Suppressor macrophage (primary cell): ENCODE results near the gene SMG7.

Experiments used
- DNase-seq, 4 experiments: peaks; one replicate each; pipeline ENCODE4 v3.0.0-alpha.2; 2020 to 2022

Gene SMG7

GRCh38 chr1:183515002-183515689 is 42.8 kb downstream of the SMG7 start:
- DNase-seq, result peak in 3 of 4 experiments; percentile 11 to 43 (median 18)

DNA sequence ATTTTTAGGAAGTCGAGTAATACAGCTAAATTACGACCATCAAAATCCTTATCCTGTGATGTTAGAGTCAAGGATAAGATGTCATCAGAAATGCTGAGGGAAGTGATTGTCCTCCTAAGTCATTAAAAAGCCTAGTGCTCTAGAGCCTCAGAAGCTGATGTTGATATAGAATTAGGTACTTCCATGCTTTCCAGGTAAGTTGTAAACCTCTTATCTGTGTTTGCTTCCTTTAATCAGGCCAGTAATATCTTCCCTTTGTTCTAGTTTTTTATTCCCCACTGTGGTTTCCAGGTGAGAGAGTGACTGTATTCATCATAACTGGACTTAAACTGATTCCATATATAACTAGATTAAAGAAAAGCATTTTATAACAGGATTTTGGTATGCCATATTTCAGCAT is 44.4 kb downstream of the SMG7 start:
- no peak for DNase-seq

GRCh38 chr1:183517401-183517800 is 45.1 kb downstream of the SMG7 start:
- no peak for DNase-seq

GRCh38 chr1:183520379-183520778 is 48.1 kb downstream of the SMG7 start:
- no peak for DNase-seq

GRCh38 chr1:183522104-183522503 is 49.8 kb downstream of the SMG7 start:
- no peak for DNase-seq

- DNase-seq, result no peak
Measured at GRCh38 chr1:183528577-183528976, 56.3 kb downstream of the SMG7 start.

DNA sequence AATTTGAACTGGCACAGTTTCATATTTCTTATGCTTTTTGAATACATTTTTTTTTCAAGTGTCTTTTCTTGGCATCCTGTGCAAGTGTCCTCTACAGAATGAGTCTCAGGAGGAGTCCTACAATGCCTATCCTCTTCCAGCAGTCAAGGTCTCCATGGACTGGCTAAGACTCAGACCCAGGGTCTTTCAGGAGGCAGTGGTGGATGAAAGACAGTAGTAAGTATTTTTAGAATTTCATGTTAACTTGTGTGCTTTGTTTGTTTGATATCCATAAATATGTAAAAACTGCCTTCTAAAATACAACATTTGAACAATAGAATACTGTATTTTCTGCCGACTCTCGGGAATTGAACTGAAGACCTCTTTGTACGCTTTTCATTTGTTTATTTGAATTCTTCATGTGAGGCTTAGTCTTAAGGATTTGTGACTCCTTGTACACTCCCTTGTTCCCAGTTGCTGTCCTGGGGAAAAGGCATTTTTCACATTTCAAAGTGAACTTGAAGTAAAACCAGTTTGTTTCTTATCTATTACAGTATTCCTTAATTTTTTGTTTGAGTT is 61.4 kb downstream of the SMG7 start:
- no peak for DNase-seq

- DNase-seq, result no peak
Measured at GRCh38 chr1:183537405-183537804, 65.1 kb downstream of the SMG7 start.

GRCh38 chr1:183543619-183544204 is 71.4 kb downstream of the SMG7 start:
- DNase-seq, result peak; percentile 47 to 77 (median 62)

- no peak for DNase-seq
Measured at GRCh38 chr1:183544598-183545297, 72.4 kb downstream of the SMG7 start.

GRCh38 chr1:183546427-183546826 is 74.1 kb downstream of the SMG7 start:
- DNase-seq, result no peak

DNA sequence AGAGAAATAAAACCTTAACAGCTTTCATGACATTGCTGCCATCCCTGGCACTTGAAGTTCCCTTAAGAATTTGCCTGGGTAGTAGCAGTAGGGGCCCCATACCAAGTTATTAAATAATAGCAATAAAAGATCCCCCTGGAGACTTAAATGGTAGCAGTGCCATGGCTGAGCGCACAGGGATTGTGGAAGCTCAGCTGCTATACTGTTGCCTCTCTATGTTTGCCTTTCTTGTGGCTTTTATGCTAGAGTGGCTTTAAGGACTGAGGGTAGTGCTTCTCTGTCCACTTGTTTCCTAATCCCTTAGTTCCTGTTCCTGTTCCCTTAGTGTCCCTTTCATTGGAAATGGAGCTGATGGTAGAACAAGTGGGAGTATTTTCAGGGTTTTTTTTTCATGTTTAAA is 75.8 kb downstream of the SMG7 start:
- DNase-seq, result peak; percentile 31 to 73 (median 60)

DNA sequence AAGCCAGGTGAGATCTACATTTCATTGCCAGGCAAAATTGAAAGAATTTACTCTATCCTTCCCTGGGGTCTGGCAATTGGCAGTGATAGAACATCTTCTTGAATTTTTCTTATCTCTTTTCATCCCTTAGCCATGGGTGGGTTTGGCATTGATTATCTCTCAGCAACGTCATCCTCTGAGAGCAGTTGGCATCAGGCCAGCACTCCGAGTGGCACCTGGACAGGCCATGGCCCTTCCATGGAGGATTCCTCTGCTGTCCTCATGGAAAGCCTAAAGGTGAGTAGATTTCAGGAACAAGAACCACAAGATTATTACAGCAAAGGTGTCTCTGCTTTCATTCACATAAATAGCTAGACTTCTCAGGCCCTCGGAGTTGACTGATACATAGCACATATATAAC is 78.6 kb downstream of the SMG7 start:
- DNase-seq, result no peak

GRCh38 chr1:183551924-183552323 is 79.6 kb downstream of the SMG7 start:
- DNase-seq, result peak in 1 of 4 experiments; percentile 29

DNA sequence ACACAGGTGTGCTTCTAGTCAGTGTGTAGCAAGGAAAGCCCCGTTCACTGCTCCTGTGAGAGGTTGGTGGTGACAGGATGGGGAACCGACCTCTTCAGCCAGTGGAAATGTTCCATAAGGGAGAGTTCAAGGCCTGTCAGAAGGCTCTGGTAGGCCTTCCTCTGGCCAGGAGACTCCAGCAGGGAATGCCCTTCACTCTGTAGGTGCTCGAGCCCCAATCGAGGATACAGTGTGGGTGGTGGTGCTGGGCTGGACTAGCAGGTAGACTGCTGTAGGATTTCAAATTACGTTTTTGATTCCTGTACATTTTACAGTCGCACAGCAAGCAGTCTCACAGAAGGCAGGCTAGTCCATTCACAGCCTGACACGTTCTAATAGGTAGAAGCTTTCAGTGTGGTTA is 80.1 kb downstream of the SMG7 start:
- no peak for DNase-seq

DNA sequence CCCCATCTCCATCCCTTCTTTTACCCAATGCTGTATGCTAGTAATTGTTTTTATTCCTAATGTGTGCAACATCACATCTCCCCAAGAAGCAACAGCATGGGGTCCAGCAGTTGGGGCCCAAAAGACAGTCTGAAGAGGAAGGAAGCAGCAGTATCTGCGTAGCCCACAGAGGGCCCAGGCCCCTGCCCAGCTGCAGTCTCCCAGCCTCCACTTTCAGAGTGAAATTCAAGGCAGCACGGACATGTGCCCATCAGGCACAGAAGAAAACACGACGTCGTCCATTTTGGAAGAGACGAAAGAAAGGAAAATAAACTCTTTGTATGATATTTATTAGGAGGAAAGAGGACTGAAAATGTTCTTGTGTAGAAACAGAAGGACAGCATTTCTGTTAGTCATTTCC is 80.6 kb downstream of the SMG7 start:
- DNase-seq, result peak in 1 of 4 experiments; percentile 32

- DNase-seq, result no peak
Measured at GRCh38 chr1:183553331-183553730, 81.0 kb downstream of the SMG7 start.

DNA sequence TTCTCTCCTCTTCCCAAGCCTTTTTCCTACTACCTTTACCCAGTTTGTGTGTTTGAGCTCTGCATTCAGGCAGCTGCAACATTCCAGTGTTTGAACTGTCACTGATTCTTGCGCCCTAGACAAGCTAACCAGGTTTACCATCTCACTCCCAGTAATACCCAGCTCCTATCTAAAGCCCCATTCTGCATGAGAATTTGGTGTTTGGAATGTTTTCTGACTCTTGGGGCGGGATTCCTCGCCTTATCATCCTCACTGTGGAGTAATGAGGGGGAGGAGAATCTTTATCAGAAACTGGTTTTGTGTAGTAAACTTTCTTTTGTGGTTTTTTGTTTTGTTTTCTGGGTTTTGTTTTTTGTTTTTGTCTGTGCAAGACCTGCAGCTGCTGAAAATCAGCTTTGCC is 81.5 kb downstream of the SMG7 start:
- no peak for DNase-seq

DNA sequence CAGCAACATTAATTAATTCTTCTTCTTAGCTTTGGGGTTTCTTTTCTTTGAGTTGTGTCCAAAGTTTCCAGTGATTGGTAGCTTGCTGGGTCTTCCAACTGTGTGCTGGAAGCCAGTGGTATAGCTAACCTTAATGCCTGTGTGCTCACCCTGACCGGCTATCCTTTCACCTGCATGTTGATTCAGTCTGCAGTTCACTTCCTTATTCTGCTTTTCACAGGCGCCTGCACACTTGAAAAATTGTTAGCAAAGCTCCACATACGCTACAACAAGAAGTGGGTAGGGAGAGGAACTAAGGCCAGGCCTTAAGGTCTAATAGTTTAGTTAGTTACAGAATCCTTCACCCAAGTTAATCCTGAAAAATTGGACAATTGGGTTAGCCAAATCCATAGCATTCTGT is 82.3 kb downstream of the SMG7 start:
- peak in 3 of 4 experiments; percentile 24 to 47 (median 36) for DNase-seq

DNA sequence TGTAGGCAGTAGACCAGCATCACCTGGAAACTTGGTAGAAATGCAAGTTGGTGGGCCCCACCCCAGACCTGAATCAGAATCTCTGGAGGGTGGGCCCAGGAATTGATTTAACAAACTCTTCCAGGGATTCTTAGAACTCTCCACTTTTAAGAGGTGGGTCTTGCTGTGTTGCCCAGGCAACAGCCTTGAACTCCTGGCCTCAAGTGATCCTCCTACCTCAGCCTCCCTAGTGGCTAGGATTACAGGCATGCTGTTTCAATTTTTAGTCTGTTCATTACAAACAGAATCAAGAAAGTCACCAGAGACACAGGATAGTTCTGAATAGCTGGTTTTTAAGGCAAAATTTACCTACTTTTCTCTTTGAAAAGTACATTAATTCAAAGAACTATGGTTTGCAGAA is 86.8 kb downstream of the SMG7 start:
- no peak for DNase-seq

DNA sequence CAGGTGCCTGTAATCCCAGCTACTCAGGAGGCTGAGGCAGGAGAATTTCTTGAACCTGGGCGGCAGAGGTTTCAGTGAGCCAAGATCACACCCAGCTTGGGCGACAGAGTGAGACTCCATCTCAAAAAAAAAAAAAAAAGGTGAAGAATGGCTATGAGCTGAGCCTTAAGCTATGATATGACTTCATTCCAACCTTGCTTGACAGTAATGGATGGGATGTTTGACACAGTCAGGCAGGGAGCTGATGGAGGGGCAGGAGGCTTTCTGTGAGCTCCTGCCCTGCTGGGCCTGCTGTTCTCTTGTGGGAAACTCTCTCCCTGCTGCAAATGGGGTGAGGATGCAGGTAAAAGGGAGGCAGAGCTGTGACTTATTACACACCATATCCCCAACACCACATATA is 90.4 kb downstream of the SMG7 start:
- no peak for DNase-seq

- DNase-seq, result no peak
Measured at GRCh38 chr1:183565261-183565660, 93.0 kb downstream of the SMG7 start.

GRCh38 chr1:183566026-183566425 is 93.7 kb downstream of the SMG7 start:
- no peak for DNase-seq

GRCh38 chr1:183567584-183567983 is 95.3 kb downstream of the SMG7 start:
- DNase-seq, result peak; percentile 71 to 83 (median 80)
